ENCODE results near the gene ABCB10.

DNA sequence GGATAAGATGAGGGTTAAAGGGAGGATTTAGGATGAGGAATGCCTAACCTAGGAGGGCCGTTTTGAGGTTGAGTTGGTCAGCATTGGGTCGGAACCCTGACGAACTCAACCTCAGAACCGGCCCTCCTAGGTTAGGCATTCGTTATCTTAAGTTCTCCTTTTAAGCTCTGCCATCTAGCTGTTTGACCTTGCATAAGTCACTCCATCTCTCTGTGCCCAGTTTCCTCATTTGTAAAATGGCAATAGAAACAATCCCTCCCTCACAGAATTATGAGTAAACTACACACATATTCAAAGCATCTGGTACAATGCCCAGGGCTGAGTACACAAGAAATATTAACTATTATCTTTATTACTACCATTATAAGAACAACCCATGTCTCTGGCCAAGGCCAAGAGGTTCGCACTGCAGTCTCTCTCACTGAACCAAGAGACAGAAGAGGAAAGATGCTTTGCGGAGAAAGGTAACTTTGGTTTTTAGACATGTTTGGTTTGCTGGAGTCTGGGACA lies 4.8 kb downstream of the ABCB10 start:
- TF ChIP-seq, protein P1, sequence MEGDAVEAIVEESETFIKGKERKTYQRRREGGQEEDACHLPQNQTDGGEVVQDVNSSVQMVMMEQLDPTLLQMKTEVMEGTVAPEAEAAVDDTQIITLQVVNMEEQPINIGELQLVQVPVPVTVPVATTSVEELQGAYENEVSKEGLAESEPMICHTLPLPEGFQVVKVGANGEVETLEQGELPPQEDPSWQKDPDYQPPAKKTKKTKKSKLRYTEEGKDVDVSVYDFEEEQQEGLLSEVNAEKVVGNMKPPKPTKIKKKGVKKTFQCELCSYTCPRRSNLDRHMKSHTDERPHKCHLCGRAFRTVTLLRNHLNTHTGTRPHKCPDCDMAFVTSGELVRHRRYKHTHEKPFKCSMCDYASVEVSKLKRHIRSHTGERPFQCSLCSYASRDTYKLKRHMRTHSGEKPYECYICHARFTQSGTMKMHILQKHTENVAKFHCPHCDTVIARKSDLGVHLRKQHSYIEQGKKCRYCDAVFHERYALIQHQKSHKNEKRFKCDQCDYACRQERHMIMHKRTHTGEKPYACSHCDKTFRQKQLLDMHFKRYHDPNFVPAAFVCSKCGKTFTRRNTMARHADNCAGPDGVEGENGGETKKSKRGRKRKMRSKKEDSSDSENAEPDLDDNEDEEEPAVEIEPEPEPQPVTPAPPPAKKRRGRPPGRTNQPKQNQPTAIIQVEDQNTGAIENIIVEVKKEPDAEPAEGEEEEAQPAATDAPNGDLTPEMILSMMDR (IDR thresholded peaks at IDR 0.05): no peak
- no peak for TF ChIP-seq TCF7L2 (IDR thresholded peaks at IDR 0.05; ENCODE audit: low read depth, low read length)
